T1000 (cell line): Measurements from ENCODE around the gene TOP2B.

Experiments
- DNase-seq: peaks from one replicate; lab custom pipeline; 2025; ENCODE audit warnings: mixed read lengths; lab: John Stamatoyannopoulos, UW

TOP2B gene

GRCh38 chr3:25618028-25618427, 46.7 kb downstream of the TOP2B start:
- no peak for DNase-seq

- no peak for DNase-seq
These were observed 53.5 kb downstream of the TOP2B start for GRCh38 chr3:25611193-25611592.

GRCh38 chr3:25610779-25611178, 53.9 kb downstream of the TOP2B start:
- DNase-seq, result no peak

GRCh38 chr3:25610167-25610566, 54.5 kb downstream of the TOP2B start:
- no peak for DNase-seq

- DNase-seq, result no peak
These were observed 60.5 kb downstream of the TOP2B start for GRCh38 chr3:25604107-25604805.

- DNase-seq, result no peak
These were observed 61.0 kb downstream of the TOP2B start for GRCh38 chr3:25603703-25604102.

GRCh38 chr3:25597535-25598101, 67.1 kb downstream of the TOP2B start:
- no peak for DNase-seq

- no peak for DNase-seq
These were observed 70.7 kb downstream of the TOP2B start for GRCh38 chr3:25594007-25594502.

- no peak for DNase-seq
These were observed 71.7 kb downstream of the TOP2B start for GRCh38 chr3:25593001-25593400.

- DNase-seq, result peak; percentile 70
These were observed 72.2 kb downstream of the TOP2B start for GRCh38 chr3:25592510-25592968.

GRCh38 chr3:25589783-25590258, 74.9 kb downstream of the TOP2B start:
- no peak for DNase-seq

GRCh38 chr3:25589104-25589782, 75.5 kb downstream of the TOP2B start:
- no peak for DNase-seq

GRCh38 chr3:25588441-25589103, 76.1 kb downstream of the TOP2B start:
- DNase-seq, result no peak

GRCh38 chr3:25587975-25588374, 76.7 kb downstream of the TOP2B start:
- DNase-seq, result no peak

GRCh38 chr3:25587526-25587925, 77.2 kb downstream of the TOP2B start:
- no peak for DNase-seq

- no peak for DNase-seq
These were observed 77.6 kb downstream of the TOP2B start for GRCh38 chr3:25587094-25587493.

GRCh38 chr3:25586553-25586952, 78.2 kb downstream of the TOP2B start:
- DNase-seq, result no peak

- DNase-seq, result no peak
These were observed 78.6 kb downstream of the TOP2B start for GRCh38 chr3:25586167-25586505.

GRCh38 chr3:25585361-25586166, 79.1 kb downstream of the TOP2B start:
- DNase-seq, result peak; percentile 32

- DNase-seq, result no peak
These were observed 80.5 kb downstream of the TOP2B start for GRCh38 chr3:25584011-25584789.

GRCh38 chr3:25583343-25583742, 81.4 kb downstream of the TOP2B start:
- DNase-seq, result no peak
